ENCODE results near the gene ADCY10. TPM values are rescaled to one million over a fixed set of nuclear protein-coding genes. Genes with fewer than 3 reads are reported as not detected.

Gene ADCY10
- total RNA-seq, 1 donor from 2014 or later: 1.9 TPM

DNA sequence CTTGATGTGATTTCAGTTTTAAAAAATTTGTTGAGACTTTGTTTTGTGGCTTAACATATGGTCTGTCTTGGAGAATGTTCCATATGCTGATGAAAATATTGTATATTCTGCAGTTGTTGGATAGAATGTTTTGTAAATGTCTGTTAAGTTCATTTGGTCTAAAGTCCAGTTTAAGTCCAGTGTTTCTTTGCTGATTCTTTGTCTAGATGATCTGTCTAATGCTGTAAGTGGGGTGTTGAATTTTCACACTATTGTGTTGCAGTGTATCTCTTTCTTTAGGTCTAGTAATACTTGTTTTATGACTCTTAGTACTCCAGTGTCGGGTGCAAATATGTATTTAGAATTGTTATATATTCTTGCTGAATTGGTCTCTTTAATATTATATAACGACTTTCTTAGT, 33.8 kb upstream of the ADCY10 start:
- peaks cover 6 to 12% of the 10 kb centered on the region in 2 donors for H3K36me3 ChIP-seq
- DNase-seq (ENCODE audit: low spot score in 2 of 2): no peak
- H3K9me3 ChIP-seq: no peaks in the 10 kb centered on the region
- TF ChIP-seq, protein P1, sequence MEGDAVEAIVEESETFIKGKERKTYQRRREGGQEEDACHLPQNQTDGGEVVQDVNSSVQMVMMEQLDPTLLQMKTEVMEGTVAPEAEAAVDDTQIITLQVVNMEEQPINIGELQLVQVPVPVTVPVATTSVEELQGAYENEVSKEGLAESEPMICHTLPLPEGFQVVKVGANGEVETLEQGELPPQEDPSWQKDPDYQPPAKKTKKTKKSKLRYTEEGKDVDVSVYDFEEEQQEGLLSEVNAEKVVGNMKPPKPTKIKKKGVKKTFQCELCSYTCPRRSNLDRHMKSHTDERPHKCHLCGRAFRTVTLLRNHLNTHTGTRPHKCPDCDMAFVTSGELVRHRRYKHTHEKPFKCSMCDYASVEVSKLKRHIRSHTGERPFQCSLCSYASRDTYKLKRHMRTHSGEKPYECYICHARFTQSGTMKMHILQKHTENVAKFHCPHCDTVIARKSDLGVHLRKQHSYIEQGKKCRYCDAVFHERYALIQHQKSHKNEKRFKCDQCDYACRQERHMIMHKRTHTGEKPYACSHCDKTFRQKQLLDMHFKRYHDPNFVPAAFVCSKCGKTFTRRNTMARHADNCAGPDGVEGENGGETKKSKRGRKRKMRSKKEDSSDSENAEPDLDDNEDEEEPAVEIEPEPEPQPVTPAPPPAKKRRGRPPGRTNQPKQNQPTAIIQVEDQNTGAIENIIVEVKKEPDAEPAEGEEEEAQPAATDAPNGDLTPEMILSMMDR (IDR thresholded peaks at IDR 0.05): no peak
- intact Hi-C loops (cut with DNase I): no loop called here
- H3K27ac ChIP-seq: no peak overlapping the region
- peaks cover 0 to 3% of the 10 kb centered on the region in 2 donors for H3K4me1 ChIP-seq
- no peak overlapping the region for H3K4me3 ChIP-seq
- H3K27me3 ChIP-seq: no peaks in the 10 kb centered on the region

DNA sequence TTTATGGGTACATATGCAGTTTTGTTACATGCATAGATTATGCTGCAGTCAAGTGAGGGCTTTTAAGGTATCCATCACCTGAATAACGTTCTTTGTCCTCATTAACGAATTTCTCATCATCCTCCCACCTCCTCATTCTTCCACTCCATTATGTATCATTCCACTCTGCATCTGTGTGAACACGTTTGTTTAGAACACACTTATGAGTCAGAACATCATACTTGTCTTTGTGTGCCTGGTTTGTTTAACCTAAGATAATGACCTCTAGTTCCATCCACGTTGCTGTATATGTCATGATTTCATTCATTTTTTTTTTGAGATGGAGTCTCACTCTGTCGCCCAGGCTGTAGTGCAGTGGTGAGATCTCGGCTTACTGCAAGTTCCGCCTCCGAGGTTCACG, 29.6 kb upstream of the ADCY10 start:
- H3K27me3 ChIP-seq: no peaks in the 10 kb centered on the region
- no peaks in the 10 kb centered on the region for H3K36me3 ChIP-seq
- no peaks in the 10 kb centered on the region for H3K4me1 ChIP-seq
- no peak for DNase-seq (ENCODE audit: low spot score in 2 of 2)
- no peak overlapping the region for H3K27ac ChIP-seq
- TF ChIP-seq, protein P1 (IDR thresholded peaks at IDR 0.05): no peak
- no peak overlapping the region for H3K4me3 ChIP-seq
- intact Hi-C loops (cut with DNase I): no loop called here
- H3K9me3 ChIP-seq: no peaks in the 10 kb centered on the region

DNA sequence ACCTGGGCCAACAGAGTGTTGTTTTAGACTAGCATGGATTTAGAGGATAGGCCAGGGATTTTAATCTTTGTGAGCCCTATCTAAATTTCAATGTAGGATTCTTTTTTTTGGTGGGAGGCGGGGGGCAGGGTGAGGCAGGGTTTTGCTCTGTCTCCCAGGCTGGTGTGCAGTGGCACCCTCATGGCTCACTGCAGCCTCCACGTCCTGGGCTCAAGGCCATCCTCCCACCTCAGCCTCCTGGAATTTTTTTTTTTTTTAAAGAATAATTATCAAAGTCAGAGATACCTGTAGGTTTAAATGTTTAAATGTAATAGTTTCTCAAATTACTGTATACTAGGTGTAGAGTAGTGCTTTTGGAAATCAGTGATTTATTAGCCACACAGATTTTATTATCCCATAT, 26.3 kb upstream of the ADCY10 start:
- no peaks in the 10 kb centered on the region for H3K4me1 ChIP-seq
- H3K27me3 ChIP-seq: no peaks in the 10 kb centered on the region
- no peak for DNase-seq (ENCODE audit: low spot score in 2 of 2)
- no peaks in the 10 kb centered on the region for H3K9me3 ChIP-seq
- H3K36me3 ChIP-seq: no peaks in the 10 kb centered on the region
- intact Hi-C loops (cut with DNase I): no loop called here
- TF ChIP-seq, protein P1 (IDR thresholded peaks at IDR 0.05): no peak
- H3K4me3 ChIP-seq: no peak overlapping the region
- no peak overlapping the region for H3K27ac ChIP-seq

DNA sequence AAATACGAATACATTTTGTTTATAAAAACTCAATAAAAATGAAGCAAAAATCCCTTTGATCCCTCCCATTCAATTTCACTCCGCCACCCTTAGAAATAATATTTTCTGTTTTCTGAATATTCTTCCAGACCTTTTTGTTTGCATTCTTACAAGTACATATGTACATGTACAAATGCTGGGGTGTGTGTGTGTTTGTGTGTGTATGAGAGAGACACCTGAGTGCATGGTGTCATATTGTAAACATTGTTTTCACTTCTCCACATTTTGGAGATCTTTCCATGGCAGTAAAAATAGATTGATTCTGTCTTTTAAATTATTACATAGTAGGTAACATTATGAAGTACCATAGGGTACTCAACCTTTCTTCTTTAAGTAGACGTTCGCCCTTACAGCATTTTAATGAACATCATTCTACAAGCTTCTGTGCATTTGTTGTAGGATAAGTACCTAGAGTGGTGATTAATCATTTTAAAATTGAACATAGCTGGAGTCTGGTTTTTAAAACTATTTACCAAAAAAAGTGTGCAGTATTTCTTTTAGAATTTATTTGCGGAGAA, 24.2 kb upstream of the ADCY10 start:
- Histone ChIP-seq H3K36me3 (no peaks in the 10 kb centered on the region), H3K4me1 (peaks cover 0 to 11% of the 10 kb centered on the region in 2 donors), H3K27ac (peak overlapping the region in 1 of 2 donors; percentile 98), H3K9me3 (no peaks in the 10 kb centered on the region), H3K4me3 (peak overlapping the region; percentile 91), H3K27me3 (no peaks in the 10 kb centered on the region)
- DNase-seq (ENCODE audit: low spot score in 2 of 2): no peak
- intact Hi-C loops (cut with DNase I): loop anchor here (5.0 to 10.0 kb wide), 3 partner anchors 147 to 1547 kb away; partner anchors contain the start of genes SFT2D2 and SLC19A2
- TF ChIP-seq, protein P1 (IDR thresholded peaks at IDR 0.05): no peak

DNA sequence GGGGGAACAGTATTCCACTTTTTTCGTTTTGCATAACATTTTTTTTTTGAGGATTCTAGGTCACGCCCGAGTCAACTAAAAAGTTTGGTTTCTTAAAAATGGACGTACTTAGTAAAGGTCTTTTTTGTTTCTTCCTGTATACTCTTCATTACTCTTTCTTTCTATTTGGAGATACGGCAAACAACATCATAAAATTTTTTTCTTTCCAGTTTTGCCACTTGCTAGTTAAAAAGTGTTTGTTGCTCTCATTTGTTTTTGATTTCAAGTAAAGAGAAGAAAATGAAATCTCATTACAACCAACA, 23.7 kb upstream of the ADCY10 start:
- peaks cover 0 to 11% of the 10 kb centered on the region in 2 donors for H3K4me1 ChIP-seq

More for the DNA sequence above, 23.7 kb upstream of the ADCY10 start:
- Histone ChIP-seq H3K27ac (peak overlapping the region; percentile 96 to 98), H3K27me3 (no peaks in the 10 kb centered on the region), H3K9me3 (no peaks in the 10 kb centered on the region), H3K4me3 (peak overlapping the region; percentile 91), H3K36me3 (no peaks in the 10 kb centered on the region)
- intact Hi-C loops (cut with DNase I): loop anchor here (2.0 to 10.0 kb wide), 5 partner anchors 39 to 1547 kb away; partner anchors contain the start of genes SFT2D2, SLC19A2 and TIPRL
- TF ChIP-seq, protein P1 (IDR thresholded peaks at IDR 0.05): no peak
- no peak for DNase-seq (ENCODE audit: low spot score in 2 of 2)

All from ascending aorta (tissue), 2 donors.